Measurements from ENCODE around the gene CREB3. TPM values are rescaled to one million over a fixed set of nuclear protein-coding genes. Genes with fewer than 3 reads are reported as not detected.

The CREB3 gene
- polyA plus RNA-seq, 3 donors, result 37.4 to 40.2 (median 39.3) TPM

- no peak for DNase-seq (ENCODE audit: extremely low read depth in 1 of 11, low read depth in 9 of 11, low spot score in 4 of 11)
These were observed 36.5 kb upstream of the CREB3 start for GRCh38 chr9:35695943-35696401.

GRCh38 chr9:35696520-35697215 lies 35.8 kb upstream of the CREB3 start:
- peak in 1 of 11 donors; percentile 20 for DNase-seq (ENCODE audit: extremely low read depth in 1 of 11, low read depth in 9 of 11, low spot score in 4 of 11)

GRCh38 chr9:35697486-35697885 lies 35.0 kb upstream of the CREB3 start:
- DNase-seq (ENCODE audit: extremely low read depth in 1 of 11, low read depth in 9 of 11, low spot score in 4 of 11), result no peak

GRCh38 chr9:35698231-35698630 lies 34.2 kb upstream of the CREB3 start:
- no peak for DNase-seq (ENCODE audit: extremely low read depth in 1 of 11, low read depth in 9 of 11, low spot score in 4 of 11)

GRCh38 chr9:35700031-35700430 lies 32.4 kb upstream of the CREB3 start:
- DNase-seq (ENCODE audit: extremely low read depth in 1 of 11, low read depth in 9 of 11, low spot score in 4 of 11), result no peak

- no peak for DNase-seq (ENCODE audit: extremely low read depth in 1 of 11, low read depth in 9 of 11, low spot score in 4 of 11)
These were observed 31.5 kb upstream of the CREB3 start for GRCh38 chr9:35700942-35701341.

- no peak for DNase-seq (ENCODE audit: extremely low read depth in 1 of 11, low read depth in 9 of 11, low spot score in 4 of 11)
These were observed 29.8 kb upstream of the CREB3 start for GRCh38 chr9:35702696-35703095.

GRCh38 chr9:35703906-35704672 lies 28.4 kb upstream of the CREB3 start:
- no peak for DNase-seq (ENCODE audit: extremely low read depth in 1 of 11, low read depth in 9 of 11, low spot score in 4 of 11)

- DNase-seq (ENCODE audit: extremely low read depth in 1 of 11, low read depth in 9 of 11, low spot score in 4 of 11), result no peak
These were observed 27.1 kb upstream of the CREB3 start for GRCh38 chr9:35705372-35705771.

GRCh38 chr9:35705836-35706430 lies 26.5 kb upstream of the CREB3 start:
- DNase-seq (ENCODE audit: extremely low read depth in 1 of 11, low read depth in 9 of 11, low spot score in 4 of 11), result no peak

GRCh38 chr9:35706951-35707350 lies 25.5 kb upstream of the CREB3 start:
- no peak for DNase-seq (ENCODE audit: extremely low read depth in 1 of 11, low read depth in 9 of 11, low spot score in 4 of 11)

- DNase-seq (ENCODE audit: extremely low read depth in 1 of 11, low read depth in 9 of 11, low spot score in 4 of 11), result no peak
These were observed 24.3 kb upstream of the CREB3 start for GRCh38 chr9:35708146-35708545.

GRCh38 chr9:35710818-35711500 lies 21.5 kb upstream of the CREB3 start:
- no peak for DNase-seq (ENCODE audit: extremely low read depth in 1 of 11, low read depth in 9 of 11, low spot score in 4 of 11)

- no peak for DNase-seq (ENCODE audit: extremely low read depth in 1 of 11, low read depth in 9 of 11, low spot score in 4 of 11)
These were observed 20.7 kb upstream of the CREB3 start for GRCh38 chr9:35711501-35712428.

- no peak for DNase-seq (ENCODE audit: extremely low read depth in 1 of 11, low read depth in 9 of 11, low spot score in 4 of 11)
These were observed 19.6 kb upstream of the CREB3 start for GRCh38 chr9:35712762-35713400.

GRCh38 chr9:35713578-35713977 lies 18.9 kb upstream of the CREB3 start:
- no peak for DNase-seq (ENCODE audit: extremely low read depth in 1 of 11, low read depth in 9 of 11, low spot score in 4 of 11)

GRCh38 chr9:35714123-35714522 lies 18.3 kb upstream of the CREB3 start:
- no peak for DNase-seq (ENCODE audit: extremely low read depth in 1 of 11, low read depth in 9 of 11, low spot score in 4 of 11)

GRCh38 chr9:35714579-35715252 lies 17.8 kb upstream of the CREB3 start:
- no peak for DNase-seq (ENCODE audit: extremely low read depth in 1 of 11, low read depth in 9 of 11, low spot score in 4 of 11)
